HepG2 (cell line): Measurements from ENCODE around the gene SHISA7. TPM values are rescaled to one million over a fixed set of nuclear protein-coding genes. Genes with fewer than 3 reads are reported as not detected.

Experiments
- ATAC-seq: fragments of 200-7000 bp; cut with Tn5 transposase; 3 replicates; pipeline ENCODE4 v1.9.1; 2020; ENCODE audit warnings: mild to moderate bottlenecking, moderate library complexity
- BruUV-seq: library from RNA; stranded (reverse); fragments of 400-500 nt; replicated peaks from 2 replicates; lab custom pipeline; 2021; lab: Mats Ljungman, UMichigan
- CTCF ChIA-PET: fragments of 300-600 bp; formaldehyde crosslinking; extraction: SDS; loops from one replicate; lab custom pipeline; 2021; ENCODE audit warnings: low total read pairs, inconsistent platforms, low intra/inter-chr PET ratio; lab: Yijun Ruan, JAX
- POLR2A ChIA-PET: fragments of 350-600 bp; sonication (Branson Sonifier 250); formaldehyde crosslinking; loops from one replicate; lab custom pipeline; 2020; ENCODE audit warnings: antibody characterized with exemption, inconsistent platforms; lab: Yijun Ruan, JAX
- DNase-seq: peaks from one replicate; pipeline ENCODE4 v3.0.0-alpha.2; 2015; ENCODE audit warnings: low spot score
- FAIRE-seq: peaks from 3 replicates; lab custom pipeline; 2011; peaks lifted over from hg19 to GRCh38; lab: Jason Lieb, UNC
- H2AFZ ChIP-seq: one replicate; pipeline ENCODE4 v1.6.1; 2011; ENCODE audit warnings: low read length, inconsistent platforms
- H3K27ac ChIP-seq: fragments of 300-600 bp; 3 replicates; pipeline ENCODE4 v1.8.0; 2011; ENCODE audit warnings: mixed run types, mild to moderate bottlenecking, mixed read lengths, low read length, inconsistent platforms; ENCODE audit not compliant: insufficient read depth; ENCODE audit errors: extremely low read length
- H3K27me3 ChIP-seq, 2 experiments: fragments of 200-600 bp in 1 of 2; 2 replicates in 1 of 2; 3 replicates in 1 of 2; pipeline versions ENCODE4 v1.6.0 to v1.8.0; 2011; ENCODE audit warnings: low read length in 2 of 2, mild to moderate bottlenecking in 2 of 2, moderate library complexity in 2 of 2, inconsistent platforms in 1 of 2; ENCODE audit not compliant: insufficient read depth in 2 of 2, control insufficient read depth in 1 of 2
- H3K36me3 ChIP-seq, 2 experiments: fragments of 200-600 bp in 1 of 2; replicated peaks in 1 of 2; 2 replicates in 1 of 2; 3 replicates in 1 of 2; pipeline versions ENCODE4 v1.5.1 to v1.8.0; 2011; ENCODE audit warnings: low read length in 2 of 2, inconsistent platforms in 1 of 2; ENCODE audit not compliant: insufficient read depth in 2 of 2, control insufficient read depth in 1 of 2
- H3K4me1 ChIP-seq: 2 replicates; pipeline ENCODE4 v1.5.1; 2012; ENCODE audit warnings: low read length, inconsistent platforms; ENCODE audit not compliant: insufficient read depth
- H3K4me2 ChIP-seq: 2 replicates; pipeline ENCODE4 v1.6.0; 2011; ENCODE audit warnings: low read depth, low read length, inconsistent platforms
- H3K4me3 ChIP-seq, 3 experiments: fragments of 200-600 bp in 1 of 3; sonication (generic), shearing (Covaris generic) in 1 of 3; replicated peaks in 1 of 3; 2 replicates each; pipeline ENCODE4 v1.5.1; 2011 to 2016; ENCODE audit warnings: low read length in 3 of 3, inconsistent platforms in 2 of 3, low read depth in 2 of 3, mild to moderate bottlenecking in 2 of 3, control low read depth in 1 of 3, mixed read lengths in 1 of 3; ENCODE audit not compliant: insufficient read depth in 1 of 3
- H3K79me2 ChIP-seq: one replicate; pipeline ENCODE4 v1.6.1; 2011; ENCODE audit warnings: low read length, inconsistent platforms; ENCODE audit not compliant: insufficient read depth
- H3K9ac ChIP-seq: 2 replicates; pipeline ENCODE4 v1.6.0; 2011; ENCODE audit warnings: mild to moderate bottlenecking, low read depth, low read length, inconsistent platforms; ENCODE audit not compliant: insufficient read depth
- H3K9me3 ChIP-seq: 2 replicates; pipeline ENCODE4 v1.5.1; 2012; ENCODE audit warnings: mild to moderate bottlenecking, low read length
- H4K20me1 ChIP-seq: 2 replicates; pipeline ENCODE4 v1.6.0; 2011; ENCODE audit warnings: inconsistent platforms, mild to moderate bottlenecking, low read length, moderate library complexity; ENCODE audit not compliant: insufficient read depth
- ELF1 ChIP-seq: sonication (generic); formaldehyde crosslinking; IDR thresholded peaks from 2 replicates; pipeline ENCODE4 v1.4.0; 2020; ENCODE audit warnings: missing genetic modification reagents
- HES4 ChIP-seq: sonication (generic); formaldehyde crosslinking; IDR thresholded peaks from 2 replicates; pipeline ENCODE4 v1.9.0; 2021; ENCODE audit warnings: mild to moderate bottlenecking, missing genetic modification reagents, borderline replicate concordance
- HIVEP1 ChIP-seq: sonication (generic); formaldehyde crosslinking; IDR thresholded peaks from 2 replicates; pipeline ENCODE4 v1.4.0; 2020; ENCODE audit warnings: mild to moderate bottlenecking, missing genetic modification reagents
- HNRNPH1 ChIP-seq: fragments of 200-400 bp; formaldehyde crosslinking; optimal IDR thresholded peaks from 2 replicates; pipeline ENCODE3; 2017; ENCODE audit warnings: mild to moderate bottlenecking, low read depth, low read length
- ISX ChIP-seq: sonication (generic); formaldehyde crosslinking; conservative IDR thresholded peaks from 2 replicates; pipeline ENCODE4 v1.5.0; 2020; ENCODE audit warnings: missing genetic modification reagents
- NFKBIZ ChIP-seq: IDR thresholded peaks from 2 replicates; pipeline ENCODE4 v1.6.1; 2018; ENCODE audit warnings: missing genetic modification reagents, missing compliant biosample characterization
- NRL ChIP-seq: sonication (generic); formaldehyde crosslinking; IDR thresholded peaks from 2 replicates; pipeline ENCODE4 v1.5.0; 2020; ENCODE audit warnings: missing genetic modification reagents, mild to moderate bottlenecking, moderate library complexity, borderline replicate concordance
- SKI ChIP-seq: fragments of 450-650 bp; IDR thresholded peaks from one replicate; pipeline ENCODE4 v1.6.1; 2018; ENCODE audit warnings: mild to moderate bottlenecking; ENCODE audit not compliant: partially characterized antibody
- SNAI1 ChIP-seq: sonication (generic); formaldehyde crosslinking; IDR thresholded peaks from 2 replicates; pipeline ENCODE4 v1.5.0; 2020; ENCODE audit warnings: mild to moderate bottlenecking, missing genetic modification reagents, borderline replicate concordance
- TBX2 ChIP-seq: sonication (generic); formaldehyde crosslinking; IDR thresholded peaks from 2 replicates; pipeline ENCODE4 v1.5.0; 2020; ENCODE audit warnings: missing genetic modification reagents, mild to moderate bottlenecking, borderline replicate concordance
- ZKSCAN1 ChIP-seq: fragments of 150-350 bp; IDR thresholded peaks from 2 replicates; pipeline ENCODE4 v1.6.1; 2014; ENCODE audit warnings: low read length
- ZMAT3 ChIP-seq: sonication (generic); formaldehyde crosslinking; conservative IDR thresholded peaks from 2 replicates; pipeline ENCODE4 v1.7.0; 2021; ENCODE audit warnings: missing genetic modification reagents
- ZNF225 ChIP-seq: sonication (generic); formaldehyde crosslinking; IDR thresholded peaks from 2 replicates; pipeline ENCODE4 v1.4.0; 2020; ENCODE audit warnings: mild to moderate bottlenecking, missing genetic modification reagents
- ZNF234 ChIP-seq: sonication (generic); formaldehyde crosslinking; conservative IDR thresholded peaks from 2 replicates; pipeline ENCODE4 v1.5.1; 2020; ENCODE audit warnings: mild to moderate bottlenecking, missing genetic modification reagents
- ZNF253 ChIP-seq: sonication (generic); formaldehyde crosslinking; IDR thresholded peaks from 2 replicates; pipeline ENCODE4 v1.8.0; 2022; ENCODE audit warnings: mild to moderate bottlenecking, missing genetic modification reagents, borderline replicate concordance
- ZNF329 ChIP-seq: sonication (generic); formaldehyde crosslinking; IDR thresholded peaks from 2 replicates; pipeline ENCODE4 v1.9.0; 2021; ENCODE audit warnings: low read depth, mild to moderate bottlenecking, missing genetic modification reagents
- ZNF446 ChIP-seq: sonication (generic); formaldehyde crosslinking; IDR thresholded peaks from 2 replicates; pipeline ENCODE4 v1.5.0; 2020; ENCODE audit warnings: mild to moderate bottlenecking, missing genetic modification reagents
- WGBS: methylation state at CpG from one replicate; pipeline ENCODE4 v1.1.6; 2017; ENCODE audit warnings: low lambda C conversion rate; 5-methylcytosine and 5-hydroxymethylcytosine counted together
- in situ Hi-C: cut with HindIII; loops from 2 replicates; pipeline ENCODE4 v1.10.0; 2017; ENCODE audit warnings: low pct_unique_long_range_greater_than_20kb; ENCODE audit not compliant: extremely low pct_ligation_motif_present
- intact Hi-C: fragments of 100-400 bp; cut with micrococcal nuclease; formaldehyde crosslinking; loops from one replicate; pipeline ENCODE4 v1.10.0; 2022; ENCODE audit not compliant: unreplicated experiment
- polyA plus RNA-seq, 8 experiments: library from polyadenylated mRNA; depleted of rRNA in 3 of 8; stranded (reverse) in 7 of 8; unstranded in 1 of 8; fragments of >200 nt; fragmentation: Illumina TruSeq in 4 of 8; extraction: Trizol in 4 of 8; gene quantifications; 2 replicates each; pipeline versions ENCODE4 v1.2.1 to v1.2.3, GENCODE V29; 2011 to 2016; ENCODE audit warnings: low read depth in 4 of 8, missing spikeins in 1 of 8, mixed read lengths in 1 of 8; ENCODE audit not compliant: insufficient read depth in 1 of 8
- total RNA-seq, 5 experiments: library from RNA; depleted of rRNA; stranded (reverse); fragments of >200 nt; fragmentation: Illumina TruSeq; extraction: Trizol; gene quantifications; 2 replicates each; pipeline ENCODE4 v1.2.3, GENCODE V29; 2016; ENCODE audit warnings: low read depth in 1 of 5
- TF ChIP-seq, protein P1 (sequence below): sonication (generic); formaldehyde crosslinking; IDR thresholded peaks from 2 replicates; pipeline ENCODE4 v1.4.0; 2020; ENCODE audit warnings: missing genetic modification reagents
- TF ChIP-seq, protein P2 (sequence below): IDR thresholded peaks from 2 replicates; pipeline ENCODE4 v1.6.1; 2018; ENCODE audit warnings: missing genetic modification reagents
- TF ChIP-seq, protein P3 (sequence below): sonication (generic); formaldehyde crosslinking; IDR thresholded peaks from 2 replicates; pipeline ENCODE4 v1.5.1; 2020; ENCODE audit warnings: mild to moderate bottlenecking, moderate library complexity, missing genetic modification reagents

Gene SHISA7
- total and polyA plus RNA-seq, 2 of the 13 experiments (the other 11 are each of a cell fraction or from before 2014, with no cell fraction given), result not detected

DNA sequence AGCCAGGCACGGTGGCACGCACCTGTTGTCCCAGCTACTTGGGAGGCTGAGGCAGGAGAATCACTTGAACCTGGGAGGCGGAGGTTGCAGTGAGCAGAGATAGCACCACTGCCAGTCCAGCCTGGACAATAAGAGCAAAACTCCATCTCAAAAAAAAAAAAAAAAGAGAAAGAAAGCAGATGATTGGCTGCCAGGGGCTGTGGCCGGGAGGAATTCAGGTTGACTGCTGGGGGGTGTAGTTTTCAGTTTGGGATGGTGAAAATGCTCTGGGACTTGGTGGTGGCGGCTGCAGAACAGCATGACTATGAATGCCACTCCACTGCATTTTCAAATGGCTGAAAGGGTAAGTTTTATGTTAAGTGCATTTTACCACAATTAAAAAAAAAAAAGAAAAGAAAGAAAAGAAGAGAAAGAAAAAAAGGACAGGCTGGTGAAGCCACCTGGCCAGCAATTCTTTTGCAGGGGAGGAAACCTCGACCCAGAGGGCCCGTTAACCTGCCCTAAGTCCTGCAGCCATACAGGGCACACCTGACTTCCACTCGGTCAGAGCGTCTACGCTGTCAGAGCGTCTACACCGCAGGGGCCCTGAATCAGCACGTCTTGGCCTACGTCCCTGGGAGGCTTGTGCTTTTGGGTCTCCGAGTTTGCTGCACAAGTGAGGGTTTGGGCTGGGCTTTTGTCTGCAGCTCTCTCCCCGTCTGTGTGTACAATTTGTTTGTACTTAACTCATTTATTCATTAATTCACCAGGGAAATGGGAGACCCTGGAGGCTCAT is 14.8 kb upstream of the SHISA7 start:
- no peak for FAIRE-seq
- H3K36me3 ChIP-seq, result peaks cover 1 to 11% of the 10 kb centered on the region in 2 experiments; a peak in 4 of 5 replicates
- peaks cover 47% of the 10 kb centered on the region for H3K4me1 ChIP-seq
- no peaks in the 10 kb centered on the region for H3K27me3 ChIP-seq
- WGBS, result 97% methylated on average over 16 of the region's 16 CpGs
- H3K27ac ChIP-seq, result no peak overlapping the region
- BruUV-seq, result no TSS peak
- in situ Hi-C loops (no loop called here), intact Hi-C loops (no loop called here)
- H2AFZ ChIP-seq, result no peak overlapping the region
- no peak overlapping the region for H3K9ac ChIP-seq
- H3K4me2 ChIP-seq, result no peak overlapping the region
- no peak overlapping the region for H3K4me3 ChIP-seq
- no peak for DNase-seq
- peaks cover 10% of the 10 kb centered on the region; the same call in 1 of the 2 replicates for H4K20me1 ChIP-seq
- TF ChIP-seq ZMAT3 (CRISPR knock-in tag) (no peak), NRL (CRISPR knock-in tag) (no peak), ZNF329 (CRISPR knock-in tag) (no peak), ELF1 (CRISPR knock-in tag) (no peak), HNRNPH1 (no peak), ZNF446 (CRISPR knock-in tag) (no peak), HES4 (CRISPR knock-in tag) (no peak), ZNF234 (CRISPR knock-in tag) (no peak), ZNF253 (no peak), HIVEP1 (CRISPR knock-in tag) (no peak), ZNF225 (CRISPR knock-in tag) (no peak), SKI (no peak), SNAI1 (CRISPR knock-in tag) (no peak), ISX (CRISPR knock-in tag) (no peak), ZKSCAN1 (no peak), NFKBIZ (CRISPR knock-in tag) (no peak), TBX2 (CRISPR knock-in tag) (no peak)
- TF ChIP-seq, protein P1, sequence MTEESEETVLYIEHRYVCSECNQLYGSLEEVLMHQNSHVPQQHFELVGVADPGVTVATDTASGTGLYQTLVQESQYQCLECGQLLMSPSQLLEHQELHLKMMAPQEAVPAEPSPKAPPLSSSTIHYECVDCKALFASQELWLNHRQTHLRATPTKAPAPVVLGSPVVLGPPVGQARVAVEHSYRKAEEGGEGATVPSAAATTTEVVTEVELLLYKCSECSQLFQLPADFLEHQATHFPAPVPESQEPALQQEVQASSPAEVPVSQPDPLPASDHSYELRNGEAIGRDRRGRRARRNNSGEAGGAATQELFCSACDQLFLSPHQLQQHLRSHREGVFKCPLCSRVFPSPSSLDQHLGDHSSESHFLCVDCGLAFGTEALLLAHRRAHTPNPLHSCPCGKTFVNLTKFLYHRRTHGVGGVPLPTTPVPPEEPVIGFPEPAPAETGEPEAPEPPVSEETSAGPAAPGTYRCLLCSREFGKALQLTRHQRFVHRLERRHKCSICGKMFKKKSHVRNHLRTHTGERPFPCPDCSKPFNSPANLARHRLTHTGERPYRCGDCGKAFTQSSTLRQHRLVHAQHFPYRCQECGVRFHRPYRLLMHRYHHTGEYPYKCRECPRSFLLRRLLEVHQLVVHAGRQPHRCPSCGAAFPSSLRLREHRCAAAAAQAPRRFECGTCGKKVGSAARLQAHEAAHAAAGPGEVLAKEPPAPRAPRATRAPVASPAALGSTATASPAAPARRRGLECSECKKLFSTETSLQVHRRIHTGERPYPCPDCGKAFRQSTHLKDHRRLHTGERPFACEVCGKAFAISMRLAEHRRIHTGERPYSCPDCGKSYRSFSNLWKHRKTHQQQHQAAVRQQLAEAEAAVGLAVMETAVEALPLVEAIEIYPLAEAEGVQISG (CRISPR knock-in tag), result no peak
- TF ChIP-seq, protein P2, sequence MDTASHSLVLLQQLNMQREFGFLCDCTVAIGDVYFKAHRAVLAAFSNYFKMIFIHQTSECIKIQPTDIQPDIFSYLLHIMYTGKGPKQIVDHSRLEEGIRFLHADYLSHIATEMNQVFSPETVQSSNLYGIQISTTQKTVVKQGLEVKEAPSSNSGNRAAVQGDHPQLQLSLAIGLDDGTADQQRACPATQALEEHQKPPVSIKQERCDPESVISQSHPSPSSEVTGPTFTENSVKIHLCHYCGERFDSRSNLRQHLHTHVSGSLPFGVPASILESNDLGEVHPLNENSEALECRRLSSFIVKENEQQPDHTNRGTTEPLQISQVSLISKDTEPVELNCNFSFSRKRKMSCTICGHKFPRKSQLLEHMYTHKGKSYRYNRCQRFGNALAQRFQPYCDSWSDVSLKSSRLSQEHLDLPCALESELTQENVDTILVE (CRISPR knock-in tag), result no peak
- TF ChIP-seq, protein P3, sequence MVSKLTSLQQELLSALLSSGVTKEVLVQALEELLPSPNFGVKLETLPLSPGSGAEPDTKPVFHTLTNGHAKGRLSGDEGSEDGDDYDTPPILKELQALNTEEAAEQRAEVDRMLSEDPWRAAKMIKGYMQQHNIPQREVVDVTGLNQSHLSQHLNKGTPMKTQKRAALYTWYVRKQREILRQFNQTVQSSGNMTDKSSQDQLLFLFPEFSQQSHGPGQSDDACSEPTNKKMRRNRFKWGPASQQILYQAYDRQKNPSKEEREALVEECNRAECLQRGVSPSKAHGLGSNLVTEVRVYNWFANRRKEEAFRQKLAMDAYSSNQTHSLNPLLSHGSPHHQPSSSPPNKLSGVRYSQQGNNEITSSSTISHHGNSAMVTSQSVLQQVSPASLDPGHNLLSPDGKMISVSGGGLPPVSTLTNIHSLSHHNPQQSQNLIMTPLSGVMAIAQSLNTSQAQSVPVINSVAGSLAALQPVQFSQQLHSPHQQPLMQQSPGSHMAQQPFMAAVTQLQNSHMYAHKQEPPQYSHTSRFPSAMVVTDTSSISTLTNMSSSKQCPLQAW, result no peak
- no peaks in the 10 kb centered on the region for H3K9me3 ChIP-seq
- ChIA-PET POLR2A (interaction anchor here (0.6 kb wide), 1 partner anchor 45 kb away, joined by 3 read pairs; no protein-coding TSS in a partner anchor), CTCF (no interaction called here)
- peaks cover 20% of the 10 kb centered on the region for H3K79me2 ChIP-seq
- ATAC-seq, result no peak
